ENCODE measurements around the gene TMEM175. TPM values are rescaled to one million over a fixed set of nuclear protein-coding genes. Genes with fewer than 3 reads are reported as not detected.
"Not testable (repeated sequence)": the region's sequence is repeated elsewhere in the genome, so short reads cannot be mapped to it uniquely, and the experiment has no call there.

Gene TMEM175
- total RNA-seq, 1 donor from 2014 or later, result 28.0 TPM

GRCh38 chr4:921830-922331 is 10.4 kb upstream of the TMEM175 start:
- Mint-ChIP-seq H3K9me3 (peaks cover 14% of the 10 kb centered on the region), H3K4me3 (no peak overlapping the region), H3K27me3 (ENCODE audit: low read depth) (no peaks in the 10 kb centered on the region), H3K27ac (peak overlapping the region; percentile 28), H3K4me1 (peaks cover 8% of the 10 kb centered on the region), H3K36me3 (peaks cover 20% of the 10 kb centered on the region)
- no peak for TF ChIP-seq CTCF (IDR thresholded peaks at IDR 0.05; ENCODE audit: unreplicated experiment)
- DNase-seq (ENCODE audit: low spot score in 2 of 2, unreplicated experiment in 2 of 2), result peak in 1 of 2 experiments; percentile 13

- peak in 1 of 2 experiments; percentile 22 for DNase-seq (ENCODE audit: low spot score in 2 of 2, unreplicated experiment in 2 of 2)
- H3K27me3 Mint-ChIP-seq (ENCODE audit: low read depth), result no peaks in the 10 kb centered on the region
- H3K36me3 Mint-ChIP-seq, result peaks cover 8% of the 10 kb centered on the region
- peak overlapping the region; percentile 36 for H3K27ac Mint-ChIP-seq
- H3K9me3 Mint-ChIP-seq, result no peaks in the 10 kb centered on the region
- peaks cover 8% of the 10 kb centered on the region for H3K4me1 Mint-ChIP-seq
- no peak for TF ChIP-seq CTCF (IDR thresholded peaks at IDR 0.05; ENCODE audit: unreplicated experiment)
- H3K4me3 Mint-ChIP-seq, result no peak overlapping the region
These were observed 7.9 kb upstream of the TMEM175 start for GRCh38 chr4:924107-925096.

GRCh38 chr4:925171-925570 is 7.1 kb upstream of the TMEM175 start:
- H3K27ac Mint-ChIP-seq, result no peak overlapping the region
- no peak for TF ChIP-seq CTCF (IDR thresholded peaks at IDR 0.05; ENCODE audit: unreplicated experiment)
- DNase-seq (ENCODE audit: low spot score in 2 of 2, unreplicated experiment in 2 of 2), result peak in 1 of 2 experiments; percentile 16
- peaks cover 8% of the 10 kb centered on the region for H3K4me1 Mint-ChIP-seq
- H3K27me3 Mint-ChIP-seq (ENCODE audit: low read depth), result no peaks in the 10 kb centered on the region
- H3K9me3 Mint-ChIP-seq, result no peaks in the 10 kb centered on the region
- H3K36me3 Mint-ChIP-seq, result peaks cover 6% of the 10 kb centered on the region
- no peak overlapping the region for H3K4me3 Mint-ChIP-seq

- H3K27ac Mint-ChIP-seq, result no peak overlapping the region
- peak in 1 of 2 experiments; percentile 35 for DNase-seq (ENCODE audit: low spot score in 2 of 2, unreplicated experiment in 2 of 2)
- no peaks in the 10 kb centered on the region for H3K9me3 Mint-ChIP-seq
- H3K27me3 Mint-ChIP-seq (ENCODE audit: low read depth), result no peaks in the 10 kb centered on the region
- peaks cover 6% of the 10 kb centered on the region for H3K36me3 Mint-ChIP-seq
- H3K4me1 Mint-ChIP-seq, result peaks cover 16% of the 10 kb centered on the region
- TF ChIP-seq CTCF (IDR thresholded peaks at IDR 0.05; ENCODE audit: unreplicated experiment), result no peak
- no peak overlapping the region for H3K4me3 Mint-ChIP-seq
These were observed 6.3 kb upstream of the TMEM175 start for GRCh38 chr4:925771-926500.

GRCh38 chr4:926538-926937 is 5.7 kb upstream of the TMEM175 start:
- Mint-ChIP-seq H3K4me1 (peaks cover 22% of the 10 kb centered on the region), H3K27ac (no peak overlapping the region), H3K4me3 (no peak overlapping the region), H3K27me3 (ENCODE audit: low read depth) (no peaks in the 10 kb centered on the region), H3K36me3 (peaks cover 6% of the 10 kb centered on the region), H3K9me3 (no peaks in the 10 kb centered on the region)
- peak; percentile 31 for TF ChIP-seq CTCF (IDR thresholded peaks at IDR 0.05; ENCODE audit: unreplicated experiment)
- DNase-seq (ENCODE audit: low spot score in 2 of 2, unreplicated experiment in 2 of 2), result peak in 1 of 2 experiments; percentile 48

GRCh38 chr4:927566-927965 is 4.7 kb upstream of the TMEM175 start:
- H3K27me3 Mint-ChIP-seq (ENCODE audit: low read depth); H3K4me3 Mint-ChIP-seq; H3K9me3 Mint-ChIP-seq; H3K36me3 Mint-ChIP-seq; H3K27ac Mint-ChIP-seq: not testable (repeated sequence)
- H3K4me1 Mint-ChIP-seq, result peaks cover 26% of the 10 kb centered on the region
- DNase-seq (ENCODE audit: low spot score in 2 of 2, unreplicated experiment in 2 of 2), result peak in 1 of 2 experiments; percentile 20

All from mesothelial cell of epicardium (in vitro differentiated cells).